HCT116 (cell line): Measurements from ENCODE around the gene KCNN4. TPM values are rescaled to one million over a fixed set of nuclear protein-coding genes. Genes with fewer than 3 reads are reported as not detected.

Experiments used
- ATAC-seq: fragments of 200-7000 bp; cut with Tn5 transposase; 2 replicates; pipeline ENCODE4 v1.9.1; 2020; ENCODE audit warnings: mild to moderate bottlenecking, moderate library complexity
- BruUV-seq: library from RNA; stranded (reverse); fragments of 400-500 nt; replicated peaks from 2 replicates; lab custom pipeline; 2021; lab: Mats Ljungman, UMichigan
- CTCF ChIA-PET: fragments of 300-600 bp; sonication (Branson Sonifier 250); formaldehyde crosslinking; loops from one replicate; lab custom pipeline; 2021; ENCODE audit warnings: antibody characterized with exemption; lab: Charles Lee
- POLR2A ChIA-PET: fragments of 300-600, 350-600 bp; sonication (Branson Sonifier 250); formaldehyde crosslinking; loops from one replicate; lab custom pipeline; 2021; ENCODE audit warnings: antibody characterized with exemption; lab: Charles Lee
- RAD21 ChIA-PET, 2 experiments: fragments of 300-600 bp; sonication (Branson Sonifier 250); formaldehyde crosslinking; loops; one replicate each; lab custom pipeline; 2023; ENCODE audit warnings: low total read pairs in 2 of 2; ENCODE audit not compliant: uncharacterized antibody in 2 of 2, unreplicated experiment in 2 of 2, low non-redundant PET in 1 of 2; lab: Charles Lee
- DNase-seq: peaks from one replicate; pipeline ENCODE4 v3.0.0-alpha.2; 2010; ENCODE audit warnings: low read depth, low spot score
- H2AFZ ChIP-seq: fragments of 200-600 bp; shearing (Covaris generic), sonication (generic); 2 replicates; pipeline ENCODE4 v1.6.1; 2017; ENCODE audit warnings: low read depth, mixed run types, mixed read lengths, antibody characterized with exemption, low read length; ENCODE audit not compliant: poor library complexity, severe bottlenecking
- H3K27ac ChIP-seq: 2 replicates; pipeline ENCODE4 v1.5.1; 2012; ENCODE audit warnings: low read depth, low read length
- H3K27me3 ChIP-seq: fragments of 200-600 bp; sonication (generic); 2 replicates; pipeline ENCODE4 v1.6.1; 2016; ENCODE audit warnings: mixed run types, low read length, mixed read lengths; ENCODE audit not compliant: insufficient read depth
- H3K36me3 ChIP-seq, 2 experiments: fragments of 200-500 bp in 1 of 2; fragments of 200-600 bp in 1 of 2; sonication (Bioruptor generic) in 1 of 2; sonication (generic) in 1 of 2; 2 replicates each; pipeline versions ENCODE4 v1.5.1 to v1.6.1; 2014 to 2016; ENCODE audit warnings: low read length in 2 of 2, inconsistent platforms in 1 of 2, mixed read lengths in 1 of 2, mixed run types in 1 of 2; ENCODE audit not compliant: insufficient read depth in 2 of 2, control insufficient read depth in 1 of 2
- H3K4me1 ChIP-seq, 2 experiments: fragments of 200-600 bp in 1 of 2; sonication (generic) in 1 of 2; 2 replicates each; pipeline versions ENCODE4 v1.5.1 to v1.6.1; 2012 to 2017; ENCODE audit warnings: low read length in 2 of 2, inconsistent platforms in 1 of 2, mild to moderate bottlenecking in 1 of 2, mixed read lengths in 1 of 2, mixed run types in 1 of 2, moderate library complexity in 1 of 2; ENCODE audit not compliant: insufficient read depth in 2 of 2, control insufficient read depth in 1 of 2
- H3K4me2 ChIP-seq: fragments of 200-600 bp; sonication (generic); 2 replicates; pipeline ENCODE4 v1.6.1; 2017; ENCODE audit warnings: mixed run types, low read length, mixed read lengths
- H3K4me3 ChIP-seq, 2 experiments: fragments of 200-600 bp in 1 of 2; sonication (generic) in 1 of 2; replicated peaks in 1 of 2; 2 replicates each; pipeline ENCODE4 v1.5.1; 2011 to 2016; ENCODE audit warnings: low read length in 2 of 2, control low read depth in 1 of 2, low read depth in 1 of 2, mild to moderate bottlenecking in 1 of 2, mixed read lengths in 1 of 2, mixed run types in 1 of 2
- H3K79me2 ChIP-seq: fragments of 200-600 bp; sonication (generic); 2 replicates; pipeline ENCODE4 v1.6.1; 2017; ENCODE audit warnings: mild to moderate bottlenecking, mixed run types, low read length, moderate library complexity, mixed read lengths; ENCODE audit not compliant: insufficient read depth
- H3K9ac ChIP-seq: fragments of 200-600 bp; sonication (generic); 2 replicates; pipeline ENCODE4 v1.6.1; 2016; ENCODE audit warnings: low read length, mixed read lengths
- H3K9me2 ChIP-seq: fragments of 200-600 bp; sonication (generic), shearing (Covaris generic); 2 replicates; pipeline ENCODE4 v1.6.1; 2017; ENCODE audit warnings: mixed run types, mild to moderate bottlenecking, moderate library complexity; ENCODE audit not compliant: insufficient read depth
- H3K9me3 ChIP-seq, 2 experiments: fragments of 200-500 bp in 1 of 2; fragments of 200-600 bp in 1 of 2; sonication (Bioruptor generic) in 1 of 2; sonication (generic) in 1 of 2; 2 replicates each; pipeline ENCODE4 v1.6.1; 2014 to 2017; ENCODE audit warnings: low read length in 2 of 2, mixed read lengths in 2 of 2, inconsistent platforms in 1 of 2, low read depth in 1 of 2, mild to moderate bottlenecking in 1 of 2, mixed run types in 1 of 2, moderate library complexity in 1 of 2; ENCODE audit not compliant: control insufficient read depth in 1 of 2, insufficient read depth in 1 of 2
- H4K20me1 ChIP-seq: fragments of 200-600 bp; sonication (generic), shearing (Covaris generic); 2 replicates; pipeline ENCODE4 v1.6.1; 2017; ENCODE audit warnings: mixed run types, mild to moderate bottlenecking, moderate library complexity; ENCODE audit not compliant: insufficient read depth
- ATF3 ChIP-seq: IDR thresholded peaks from 2 replicates; pipeline ENCODE4 v1.6.1; 2012
- CBX3 ChIP-seq: IDR thresholded peaks from 2 replicates; pipeline ENCODE4 v1.6.1; 2012; ENCODE audit warnings: low read depth
- EGR1 ChIP-seq: IDR thresholded peaks from 2 replicates; pipeline ENCODE4 v1.6.1; 2012; ENCODE audit warnings: low read depth
- JUND ChIP-seq: IDR thresholded peaks from 2 replicates; pipeline ENCODE4 v1.6.1; 2012
- RAD21 ChIP-seq: IDR thresholded peaks from 2 replicates; pipeline ENCODE4 v1.6.1; 2012; ENCODE audit warnings: low read depth, mild to moderate bottlenecking
- SP1 ChIP-seq: IDR thresholded peaks from 2 replicates; pipeline ENCODE4 v1.6.1; 2012; ENCODE audit warnings: low read depth
- YY1 ChIP-seq: IDR thresholded peaks from 2 replicates; pipeline ENCODE4 v1.6.1; 2011; ENCODE audit warnings: low read length, low read depth, moderate library complexity, mild to moderate bottlenecking; ENCODE audit not compliant: insufficient replicate concordance; ENCODE audit errors: extremely low read depth
- intact Hi-C: fragments of 100-400 bp; cut with micrococcal nuclease; formaldehyde crosslinking; loops from 2 replicates; pipeline ENCODE4 v1.10.0; 2022
- total RNA-seq: library from RNA; stranded (reverse); gene quantifications from one replicate; pipeline ENCODE4 v1.2.1, GENCODE V29; 2021; ENCODE audit not compliant: unreplicated experiment
- TF ChIP-seq, protein P1 (sequence below), 3 experiments: fragments of 200-600 bp in 1 of 3; sonication (generic) in 1 of 3; IDR thresholded peaks in 2 of 3; conservative IDR thresholded peaks in 1 of 3; 2 replicates each; pipeline ENCODE4 v1.5.1; 2012 to 2017; ENCODE audit warnings: low read depth in 2 of 3, low read length in 2 of 3, antibody characterized with exemption in 1 of 3, borderline replicate concordance in 1 of 3, control low read depth in 1 of 3, mild to moderate bottlenecking in 1 of 3, mixed read lengths in 1 of 3, mixed run types in 1 of 3, moderate library complexity in 1 of 3; ENCODE audit not compliant: insufficient read depth in 1 of 3
- TF ChIP-seq, protein P2 (sequence below): IDR thresholded peaks from 2 replicates; pipeline ENCODE4 v1.6.1; 2012; ENCODE audit warnings: low read depth

Gene KCNN4
- total RNA-seq, 1 experiment from 2014 or later: 72.9 TPM

GRCh38 chr19:43724896-43725295 lies 55.9 kb downstream of the KCNN4 start:
- CTCF ChIA-PET: interaction anchor here (0.7 to 4.8 kb wide), 2 partner anchors 41 to 56 kb away, joined by 3 to 38 read pairs; no protein-coding TSS in a partner anchor

GRCh38 chr19:43723588-43723987 lies 57.2 kb downstream of the KCNN4 start:
- CTCF ChIA-PET: interaction anchor here (0.6 to 4.8 kb wide), 5 partner anchors 12 to 55 kb away, joined by 3 to 38 read pairs (median 4); no protein-coding TSS in a partner anchor
- peak; percentile 81 for ATAC-seq
- Histone ChIP-seq H3K4me3 (no peak overlapping the region), H3K79me2 (no peaks in the 10 kb centered on the region), H2AFZ (no peak overlapping the region), H3K9ac (no peak overlapping the region), H3K36me3 (peaks cover 1 to 2% of the 10 kb centered on the region in 2 experiments; a peak in 2 of 4 replicates), H4K20me1 (no peaks in the 10 kb centered on the region), H3K27me3 (no peaks in the 10 kb centered on the region), H3K9me2 (no peaks in the 10 kb centered on the region)
- intact Hi-C loops: loop anchor here (1.0 to 5.0 kb wide), 2 partner anchors 54 to 186 kb away; no protein-coding TSS in a partner anchor
- DNase-seq: peak; percentile 33
- TF ChIP-seq CBX3 (no peak), YY1 (no peak), SP1 (no peak), RAD21 (peak; percentile 90), EGR1 (no peak)
- TF ChIP-seq, protein P1, sequence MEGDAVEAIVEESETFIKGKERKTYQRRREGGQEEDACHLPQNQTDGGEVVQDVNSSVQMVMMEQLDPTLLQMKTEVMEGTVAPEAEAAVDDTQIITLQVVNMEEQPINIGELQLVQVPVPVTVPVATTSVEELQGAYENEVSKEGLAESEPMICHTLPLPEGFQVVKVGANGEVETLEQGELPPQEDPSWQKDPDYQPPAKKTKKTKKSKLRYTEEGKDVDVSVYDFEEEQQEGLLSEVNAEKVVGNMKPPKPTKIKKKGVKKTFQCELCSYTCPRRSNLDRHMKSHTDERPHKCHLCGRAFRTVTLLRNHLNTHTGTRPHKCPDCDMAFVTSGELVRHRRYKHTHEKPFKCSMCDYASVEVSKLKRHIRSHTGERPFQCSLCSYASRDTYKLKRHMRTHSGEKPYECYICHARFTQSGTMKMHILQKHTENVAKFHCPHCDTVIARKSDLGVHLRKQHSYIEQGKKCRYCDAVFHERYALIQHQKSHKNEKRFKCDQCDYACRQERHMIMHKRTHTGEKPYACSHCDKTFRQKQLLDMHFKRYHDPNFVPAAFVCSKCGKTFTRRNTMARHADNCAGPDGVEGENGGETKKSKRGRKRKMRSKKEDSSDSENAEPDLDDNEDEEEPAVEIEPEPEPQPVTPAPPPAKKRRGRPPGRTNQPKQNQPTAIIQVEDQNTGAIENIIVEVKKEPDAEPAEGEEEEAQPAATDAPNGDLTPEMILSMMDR (IDR thresholded peaks at IDR 0.05 in 2 of 3, conservative IDR thresholded peaks at IDR 0.05 in 1 of 3; ENCODE audit: borderline replicate concordance in 1 of 3, insufficient read depth in 1 of 3, low read depth in 2 of 3, low read length in 2 of 3): peak; percentile 78 to 80 (median 79); a peak in 5 of 6 replicates
- TF ChIP-seq, protein P2, sequence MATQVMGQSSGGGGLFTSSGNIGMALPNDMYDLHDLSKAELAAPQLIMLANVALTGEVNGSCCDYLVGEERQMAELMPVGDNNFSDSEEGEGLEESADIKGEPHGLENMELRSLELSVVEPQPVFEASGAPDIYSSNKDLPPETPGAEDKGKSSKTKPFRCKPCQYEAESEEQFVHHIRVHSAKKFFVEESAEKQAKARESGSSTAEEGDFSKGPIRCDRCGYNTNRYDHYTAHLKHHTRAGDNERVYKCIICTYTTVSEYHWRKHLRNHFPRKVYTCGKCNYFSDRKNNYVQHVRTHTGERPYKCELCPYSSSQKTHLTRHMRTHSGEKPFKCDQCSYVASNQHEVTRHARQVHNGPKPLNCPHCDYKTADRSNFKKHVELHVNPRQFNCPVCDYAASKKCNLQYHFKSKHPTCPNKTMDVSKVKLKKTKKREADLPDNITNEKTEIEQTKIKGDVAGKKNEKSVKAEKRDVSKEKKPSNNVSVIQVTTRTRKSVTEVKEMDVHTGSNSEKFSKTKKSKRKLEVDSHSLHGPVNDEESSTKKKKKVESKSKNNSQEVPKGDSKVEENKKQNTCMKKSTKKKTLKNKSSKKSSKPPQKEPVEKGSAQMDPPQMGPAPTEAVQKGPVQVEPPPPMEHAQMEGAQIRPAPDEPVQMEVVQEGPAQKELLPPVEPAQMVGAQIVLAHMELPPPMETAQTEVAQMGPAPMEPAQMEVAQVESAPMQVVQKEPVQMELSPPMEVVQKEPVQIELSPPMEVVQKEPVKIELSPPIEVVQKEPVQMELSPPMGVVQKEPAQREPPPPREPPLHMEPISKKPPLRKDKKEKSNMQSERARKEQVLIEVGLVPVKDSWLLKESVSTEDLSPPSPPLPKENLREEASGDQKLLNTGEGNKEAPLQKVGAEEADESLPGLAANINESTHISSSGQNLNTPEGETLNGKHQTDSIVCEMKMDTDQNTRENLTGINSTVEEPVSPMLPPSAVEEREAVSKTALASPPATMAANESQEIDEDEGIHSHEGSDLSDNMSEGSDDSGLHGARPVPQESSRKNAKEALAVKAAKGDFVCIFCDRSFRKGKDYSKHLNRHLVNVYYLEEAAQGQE: no peak
- TF ChIP-seq, all 23 proteins: peak for 2
- Histone ChIP-seq H3K9me3 (no peaks in the 10 kb centered on the region), H3K27ac (no peak overlapping the region), H3K4me1 (peaks cover 4 to 11% of the 10 kb centered on the region in 2 experiments; a peak in 3 of 4 replicates), H3K4me2 (peak overlapping the region; percentile 44)
- ChIA-PET RAD21 (interaction anchor here (0.7 to 1.4 kb wide), 2 partner anchors 55 kb away, joined by 3 to 6 read pairs; no protein-coding TSS in a partner anchor), POLR2A (interaction anchor here (6.1 kb wide), 1 partner anchor 54 kb away, joined by 53 read pairs; the partner anchor contains the start of gene PLAUR)
- BruUV-seq: no TSS peak

More at GRCh38 chr19:43724896-43725295, 55.9 kb downstream of the KCNN4 start:
- H2AFZ ChIP-seq: no peak overlapping the region
- H3K4me1 ChIP-seq: peaks cover 4 to 11% of the 10 kb centered on the region in 2 experiments; a peak in 3 of 4 replicates
- ChIA-PET RAD21 (interaction anchor here in 1 of 2 experiments (0.6 kb wide), 1 partner anchor 55 kb away, joined by 5 read pairs; no protein-coding TSS in a partner anchor), POLR2A (interaction anchor here (6.1 kb wide), 1 partner anchor 55 kb away, joined by 53 read pairs; the partner anchor contains the start of gene PLAUR)
- H3K9ac ChIP-seq: no peak overlapping the region
- no peaks in the 10 kb centered on the region for H3K9me2 ChIP-seq
- DNase-seq: no peak
- H3K36me3 ChIP-seq: peaks cover 7 to 12% of the 10 kb centered on the region in 2 experiments; a peak in 3 of 4 replicates
- intact Hi-C loops: loop anchor here (5.0 kb wide), 1 partner anchor 188 kb away; no protein-coding TSS in a partner anchor
- no peaks in the 10 kb centered on the region for H3K27me3 ChIP-seq
- H3K79me2 ChIP-seq: no peaks in the 10 kb centered on the region
- no peaks in the 10 kb centered on the region for H4K20me1 ChIP-seq
- no peak overlapping the region for H3K27ac ChIP-seq
- TF ChIP-seq JUND (no peak), ATF3 (no peak)
- H3K4me3 ChIP-seq: no peak overlapping the region
- H3K4me2 ChIP-seq: no peak overlapping the region
- no peaks in the 10 kb centered on the region for H3K9me3 ChIP-seq
- no TSS peak for BruUV-seq
- ATAC-seq: no peak
